T-cell (primary cell): ENCODE measurements around the gene ZDHHC14. TPM values are rescaled to one million over a fixed set of nuclear protein-coding genes. Genes with fewer than 3 reads are reported as not detected.

ENCODE experiments used
- ATAC-seq, 4 experiments: fragments of 200-7000 bp in 3 of 4; fragments of 150-1000 bp in 1 of 4; cut with Tn5 transposase; replicated peaks in 1 of 4; 1 replicate in 3 of 4; 2 replicates in 1 of 4; pipeline ENCODE4 v1.10.0; 2021; ENCODE audit warnings: moderate library complexity in 3 of 4, mild to moderate bottlenecking in 2 of 4, moderate number of reproducible peaks in 1 of 4
- CTCF ChIA-PET, 2 donors: fragments of 300-600 bp; sonication (Branson Sonifier 250); formaldehyde crosslinking; loops; one replicate each; lab custom pipeline; 2022; ENCODE audit warnings: antibody characterized with exemption in 2 of 2; lab: Charles Lee
- POLR2A ChIA-PET, 2 donors: fragments of 300-600 bp; sonication (Branson Sonifier 250); formaldehyde crosslinking; loops; one replicate each; lab custom pipeline; 2022; ENCODE audit warnings: antibody characterized with exemption in 2 of 2; lab: Charles Lee
- DNase-seq, 35 experiments: peaks; one replicate each; pipeline versions ENCODE4 v3.0.0 to v3.0.0-alpha.2; 2013 to 2023
- H3K27ac ChIP-seq: one replicate; pipeline ENCODE4 v1.5.1; 2013; ENCODE audit warnings: low read length
- H3K27me3 ChIP-seq, 2 experiments: replicated peaks in 1 of 2; 1 replicate in 1 of 2; 2 replicates in 1 of 2; pipeline versions ENCODE4 v1.6.1 to v1.7.0; 2013; ENCODE audit warnings: low read length in 1 of 2, mixed read lengths in 1 of 2; ENCODE audit not compliant: control insufficient read depth in 2 of 2, insufficient read depth in 2 of 2; ENCODE audit errors: extremely low read depth in 1 of 2
- H3K36me3 ChIP-seq, 2 donors: 1 replicate in 1 of 2; 2 replicates in 1 of 2; pipeline versions ENCODE4 v1.6.1 to v1.7.0; 2013; ENCODE audit warnings: low read length in 1 of 2; ENCODE audit not compliant: control insufficient read depth in 2 of 2, insufficient read depth in 1 of 2; ENCODE audit errors: extremely low read depth in 1 of 2
- H3K4me1 ChIP-seq, 2 experiments: 1 replicate in 1 of 2; 2 replicates in 1 of 2; pipeline versions ENCODE4 v1.6.1 to v1.7.0; 2013; ENCODE audit warnings: low read length in 2 of 2, mixed read lengths in 1 of 2; ENCODE audit not compliant: insufficient read depth in 2 of 2, control insufficient read depth in 1 of 2; ENCODE audit errors: extremely low read depth in 1 of 2
- H3K4me3 ChIP-seq, 2 donors: 1 replicate in 1 of 2; 2 replicates in 1 of 2; pipeline versions ENCODE4 v1.5.1 to v1.7.0; 2013; ENCODE audit warnings: mild to moderate bottlenecking in 2 of 2, low read length in 1 of 2, moderate library complexity in 1 of 2; ENCODE audit not compliant: control insufficient read depth in 1 of 2; ENCODE audit errors: extremely low read depth in 1 of 2
- H3K9me3 ChIP-seq: 2 replicates; pipeline ENCODE4 v1.7.0; 2013
- H3K27ac Mint-ChIP-seq, 2 donors: one replicate each; pipeline ENCODE4 v1.8.0; 2020 to 2021; ENCODE audit warnings: mild to moderate bottlenecking in 2 of 2, mixed read lengths in 2 of 2
- H3K27me3 Mint-ChIP-seq, 2 donors: one replicate each; pipeline ENCODE4 v1.8.0; 2021 to 2022; ENCODE audit warnings: mixed read lengths in 2 of 2
- H3K36me3 Mint-ChIP-seq: one replicate; pipeline ENCODE4 v1.8.0; 2021; ENCODE audit warnings: mixed read lengths
- H3K4me1 Mint-ChIP-seq, 3 donors: one replicate each; pipeline ENCODE4 v1.8.0; 2020 to 2022; ENCODE audit warnings: mixed read lengths in 3 of 3, mild to moderate bottlenecking in 1 of 3
- H3K4me3 Mint-ChIP-seq, 3 donors: one replicate each; pipeline ENCODE4 v1.8.0; 2020 to 2022; ENCODE audit warnings: mild to moderate bottlenecking in 3 of 3, mixed read lengths in 3 of 3, moderate library complexity in 3 of 3
- H3K9me3 Mint-ChIP-seq, 3 donors: one replicate each; pipeline ENCODE4 v1.8.0; 2020 to 2022; ENCODE audit warnings: mixed read lengths in 3 of 3
- WGBS: methylation state at CpG from one replicate; pipeline ENCODE4 v1.1.5; 2013; ENCODE audit warnings: missing lambda C conversion rate; ENCODE audit not compliant: insufficient coverage; 5-methylcytosine and 5-hydroxymethylcytosine counted together
- total RNA-seq, 35 experiments: library from RNA in 6 of 35; stranded (reverse) in 6 of 35; fragments of 120-200 nt in 1 of 35; gene quantifications; one replicate each; pipeline versions ENCODE4 v1.2.1 to v1.2.4 and lab custom pipeline; 2013 to 2026

The ZDHHC14 gene
- total RNA-seq, 5 donors from 2014 or later (not counting 1 experiment from before 2014, with no cell fraction given): 2.1 to 3.7 (median 2.6) TPM

DNA sequence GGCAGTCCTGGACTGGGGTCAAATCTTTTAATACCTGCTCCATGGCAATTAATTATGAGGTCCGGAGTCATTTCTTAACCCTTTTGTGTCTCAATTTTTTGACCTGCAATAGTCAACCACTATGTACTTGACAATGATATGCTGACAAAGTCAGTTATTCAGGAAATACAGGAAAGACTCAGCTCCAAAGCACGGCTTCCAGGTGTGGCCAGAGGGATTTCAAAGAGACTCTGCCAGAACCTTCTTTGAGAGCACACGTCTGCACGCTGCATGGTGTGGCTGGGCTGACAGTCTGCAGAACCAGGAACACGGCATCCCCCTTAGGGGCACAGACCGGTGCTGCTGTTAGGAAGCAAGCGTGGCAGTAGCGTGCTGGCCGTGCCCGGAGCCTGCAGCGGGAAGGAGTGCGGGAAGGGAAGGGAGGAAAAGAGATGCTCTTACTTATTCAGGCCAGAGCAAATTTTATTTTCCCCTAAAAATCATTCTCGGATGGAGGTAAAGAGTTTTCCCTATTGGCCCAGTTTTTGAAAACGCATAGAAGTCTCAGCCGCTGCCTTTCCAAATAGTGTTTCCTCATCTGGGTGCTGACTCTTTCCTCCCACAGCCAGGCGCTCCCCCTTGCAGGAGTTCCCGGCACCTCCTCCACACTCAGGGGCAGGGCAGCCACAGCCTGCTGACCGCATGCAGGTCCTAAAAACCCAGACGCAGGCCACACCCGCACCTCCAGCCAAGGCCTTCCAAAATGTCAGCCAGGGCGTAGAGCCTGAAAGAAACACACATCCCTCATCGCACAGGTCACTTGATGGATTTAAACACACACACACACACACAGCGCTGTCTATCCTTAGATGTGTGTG lies 254.6 kb downstream of the ZDHHC14 start:
- DNase-seq (no peak), ATAC-seq (no peak)
- H3K4me1 ChIP-seq: no peaks in the 10 kb centered on the region
- Mint-ChIP-seq H3K36me3 (peaks cover 5% of the 10 kb centered on the region), H3K4me3 (no peak overlapping the region), H3K9me3 (no peaks in the 10 kb centered on the region), H3K4me1 (peaks cover 0 to 3% (median 0%) of the 10 kb centered on the region in 3 donors), H3K27me3 (peaks cover 0 to 3% of the 10 kb centered on the region in 2 donors), H3K27ac (no peak overlapping the region)
- CTCF ChIA-PET: no interaction called here
- WGBS: 90% methylated on average over 10 of the region's 23 CpGs
- H3K4me3 ChIP-seq: no peak overlapping the region
- no peaks in the 10 kb centered on the region for H3K9me3 ChIP-seq
- peaks cover 0 to 9% of the 10 kb centered on the region in 2 experiments for H3K27me3 ChIP-seq
- no peak overlapping the region for H3K27ac ChIP-seq
- POLR2A ChIA-PET: no interaction called here
- no peaks in the 10 kb centered on the region for H3K36me3 ChIP-seq

DNA sequence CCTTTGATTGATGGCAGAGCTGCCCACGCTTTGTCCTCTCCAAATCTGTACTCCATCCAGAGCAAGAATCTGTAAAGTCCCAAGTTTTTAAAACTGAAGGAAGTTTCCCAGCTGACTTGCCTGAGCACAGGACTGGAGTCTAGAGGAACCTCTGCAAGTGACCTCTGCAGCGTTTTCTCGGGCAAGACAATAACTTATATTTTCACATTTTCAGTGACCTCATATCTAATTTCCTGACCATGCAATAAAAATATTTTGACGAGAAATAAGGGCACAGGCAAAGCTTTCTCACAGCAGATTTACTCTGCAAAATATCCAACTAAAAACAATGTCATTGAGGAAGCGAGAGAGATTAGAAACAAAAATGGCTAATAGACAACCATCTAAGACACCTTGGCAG lies 256.5 kb downstream of the ZDHHC14 start:
- POLR2A ChIA-PET: no interaction called here
- H3K36me3 ChIP-seq: no peaks in the 10 kb centered on the region
- WGBS: 80% methylated on average over 1 of the region's 5 CpGs
- DNase-seq (no peak), ATAC-seq (no peak)
- no peaks in the 10 kb centered on the region for H3K9me3 ChIP-seq
- H3K4me1 ChIP-seq: no peaks in the 10 kb centered on the region
- Mint-ChIP-seq H3K27me3 (peaks cover 0 to 3% of the 10 kb centered on the region in 2 donors), H3K36me3 (peaks cover 5% of the 10 kb centered on the region), H3K4me3 (no peak overlapping the region), H3K4me1 (peaks cover 0 to 3% (median 0%) of the 10 kb centered on the region in 3 donors), H3K27ac (no peak overlapping the region), H3K9me3 (no peaks in the 10 kb centered on the region)
- H3K4me3 ChIP-seq: no peak overlapping the region
- no peak overlapping the region for H3K27ac ChIP-seq
- CTCF ChIA-PET: no interaction called here
- peaks cover 0 to 9% of the 10 kb centered on the region in 2 experiments for H3K27me3 ChIP-seq

DNA sequence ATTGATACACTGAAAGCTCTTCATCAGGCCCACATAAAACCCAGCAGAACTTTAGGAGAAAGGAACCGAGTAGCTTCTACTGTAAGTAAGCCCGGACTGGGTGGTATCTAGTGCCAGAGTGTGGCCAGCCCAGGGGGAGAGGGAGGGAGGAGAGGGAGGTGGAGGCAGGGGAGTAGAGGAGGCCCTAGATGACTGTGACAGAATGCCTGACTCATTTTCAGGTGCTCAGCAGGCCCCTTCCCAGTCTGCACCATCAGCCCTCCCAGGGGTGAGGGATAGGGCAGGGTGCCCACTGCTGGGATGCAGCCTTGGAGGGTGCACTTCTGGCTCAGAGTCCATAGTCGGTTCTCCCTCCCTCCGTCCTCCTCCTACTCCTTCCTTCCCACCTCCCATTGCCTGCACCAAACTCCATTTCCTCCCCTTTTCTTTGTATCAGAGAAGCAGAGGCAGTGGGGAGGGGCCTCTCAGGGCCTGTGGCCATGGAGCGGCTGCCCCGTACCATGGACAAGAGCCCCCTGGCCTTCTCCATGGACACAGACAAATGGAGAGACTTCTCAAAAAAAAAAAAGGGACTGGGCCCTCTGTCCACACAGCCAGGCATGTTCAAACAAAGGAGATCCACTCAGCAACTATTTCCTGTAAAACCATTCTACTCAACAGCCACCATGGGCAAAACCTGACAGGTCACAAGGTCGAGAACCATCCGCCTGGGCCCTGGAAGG lies 257.1 kb downstream of the ZDHHC14 start:
- CTCF ChIA-PET: no interaction called here
- ATAC-seq (no peak), DNase-seq (no peak)
- H3K9me3 ChIP-seq: no peaks in the 10 kb centered on the region
- H3K27me3 Mint-ChIP-seq: peaks cover 0 to 3% of the 10 kb centered on the region in 2 donors
- no peak overlapping the region for H3K4me3 Mint-ChIP-seq
- no peaks in the 10 kb centered on the region for H3K9me3 Mint-ChIP-seq
- no peak overlapping the region for H3K27ac Mint-ChIP-seq
- no peak overlapping the region for H3K27ac ChIP-seq
- no peaks in the 10 kb centered on the region for H3K36me3 ChIP-seq
- POLR2A ChIA-PET: no interaction called here
- WGBS: 86% methylated on average over 6 of the region's 8 CpGs
- H3K4me1 Mint-ChIP-seq: peaks cover 0 to 3% (median 0%) of the 10 kb centered on the region in 3 donors
- no peak overlapping the region for H3K4me3 ChIP-seq
- peaks cover 0 to 9% of the 10 kb centered on the region in 2 experiments for H3K27me3 ChIP-seq
- peaks cover under 1% of the 10 kb centered on the region for H3K36me3 Mint-ChIP-seq
- no peaks in the 10 kb centered on the region for H3K4me1 ChIP-seq

DNA sequence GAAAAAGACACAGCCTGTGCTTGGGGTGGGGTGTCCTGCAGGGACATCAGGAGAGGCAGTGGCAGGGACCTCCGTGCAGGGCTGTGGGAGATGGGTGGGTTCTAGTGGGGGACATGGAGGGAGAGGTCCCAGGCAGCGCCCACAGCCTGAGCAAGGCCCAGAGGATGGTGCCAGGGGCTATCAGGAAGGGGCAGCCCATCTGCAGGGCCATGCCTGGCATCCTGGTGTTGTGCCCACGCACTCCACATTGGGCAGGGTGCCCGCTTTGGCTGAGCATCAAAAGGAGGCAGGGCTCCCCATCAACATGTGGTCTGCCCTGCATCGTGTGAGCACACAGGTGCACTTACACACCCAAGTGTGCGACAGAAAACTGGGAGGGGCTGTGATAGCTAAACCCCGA lies 257.8 kb downstream of the ZDHHC14 start:
- H3K36me3 ChIP-seq: no peaks in the 10 kb centered on the region
- no peaks in the 10 kb centered on the region for H3K4me1 ChIP-seq
- DNase-seq (no peak), ATAC-seq (no peak)
- peaks cover 0 to 9% of the 10 kb centered on the region in 2 experiments for H3K27me3 ChIP-seq
- H3K4me3 Mint-ChIP-seq: no peak overlapping the region
- H3K36me3 Mint-ChIP-seq: no peaks in the 10 kb centered on the region
- no peak overlapping the region for H3K27ac ChIP-seq
- peaks cover 0 to 3% of the 10 kb centered on the region in 2 donors for H3K27me3 Mint-ChIP-seq
- H3K9me3 ChIP-seq: no peaks in the 10 kb centered on the region
- H3K4me1 Mint-ChIP-seq: peaks cover 0 to 3% (median 0%) of the 10 kb centered on the region in 3 donors
- H3K4me3 ChIP-seq: no peak overlapping the region
- no peaks in the 10 kb centered on the region for H3K9me3 Mint-ChIP-seq
- WGBS: 86% methylated on average over 6 of the region's 7 CpGs
- CTCF ChIA-PET: no interaction called here
- POLR2A ChIA-PET: no interaction called here
- no peak overlapping the region for H3K27ac Mint-ChIP-seq

DNA sequence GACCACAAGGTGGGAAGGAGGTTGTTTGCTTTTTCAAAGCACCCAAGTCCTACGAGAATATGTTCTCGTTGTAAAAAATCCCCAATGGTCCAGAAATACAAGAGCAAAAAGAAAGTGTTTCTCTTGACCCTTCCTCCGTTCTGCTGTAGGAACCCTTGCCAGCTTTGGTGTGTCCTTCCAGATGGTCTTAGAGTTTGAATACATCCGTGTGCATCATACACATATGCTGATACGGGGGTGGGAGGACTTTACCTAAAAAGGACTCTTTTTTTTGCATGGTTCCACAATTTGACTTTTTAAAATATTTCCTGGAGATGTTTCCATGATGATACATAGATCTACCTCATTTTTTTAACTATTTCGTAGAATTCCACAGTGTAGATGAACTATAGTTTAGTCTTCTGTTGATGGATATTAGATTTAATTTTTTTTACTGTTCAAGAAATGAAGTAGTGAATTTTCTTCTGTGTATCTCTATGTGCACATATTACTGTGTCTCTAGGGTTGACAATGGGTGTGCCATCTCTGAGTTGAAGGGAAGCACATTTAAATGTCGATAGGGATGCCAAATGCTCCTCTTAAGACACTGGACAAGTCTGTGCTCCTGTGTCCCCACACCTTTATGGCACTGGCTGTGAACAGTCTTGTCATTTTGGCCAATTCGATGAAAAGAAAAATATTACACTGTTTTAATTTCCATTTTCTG lies 259.9 kb downstream of the ZDHHC14 start:
- no peaks in the 10 kb centered on the region for H3K36me3 ChIP-seq
- WGBS: 83% methylated on average over 3 of the region's 8 CpGs
- H3K4me1 Mint-ChIP-seq: peaks cover 0 to 3% (median 0%) of the 10 kb centered on the region in 3 donors
- H3K4me3 ChIP-seq: no peak overlapping the region
- peaks cover 0 to 9% of the 10 kb centered on the region in 2 experiments for H3K27me3 ChIP-seq
- ChIA-PET POLR2A (no interaction called here), CTCF (no interaction called here)
- H3K27ac Mint-ChIP-seq: no peak overlapping the region
- H3K4me3 Mint-ChIP-seq: no peak overlapping the region
- H3K27ac ChIP-seq: no peak overlapping the region
- no peaks in the 10 kb centered on the region for H3K9me3 Mint-ChIP-seq
- H3K27me3 Mint-ChIP-seq: peaks cover 0 to 3% of the 10 kb centered on the region in 2 donors
- ATAC-seq (no peak), DNase-seq (no peak)
- H3K36me3 Mint-ChIP-seq: no peaks in the 10 kb centered on the region
- H3K4me1 ChIP-seq: no peaks in the 10 kb centered on the region
- no peaks in the 10 kb centered on the region for H3K9me3 ChIP-seq

DNA sequence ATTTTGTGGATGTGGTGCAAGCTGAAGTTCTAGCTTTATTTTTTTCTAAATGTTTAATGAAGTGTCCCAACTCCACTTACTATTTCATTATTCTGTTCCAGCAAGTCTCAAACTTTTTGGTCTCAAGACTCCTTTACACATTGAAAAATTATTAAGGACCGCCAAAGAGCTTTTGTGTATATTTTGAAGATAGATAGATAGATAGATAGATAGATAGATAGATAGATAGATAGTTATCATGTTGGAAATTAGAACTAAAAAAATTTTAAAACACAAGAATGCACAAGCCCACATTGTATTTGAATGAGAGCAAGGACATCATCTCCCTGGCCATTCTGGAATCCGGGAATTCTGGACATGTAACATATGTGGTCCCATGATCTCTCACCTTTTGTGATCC lies 260.8 kb downstream of the ZDHHC14 start:
- ATAC-seq (no peak), DNase-seq (no peak)
- Histone ChIP-seq H3K9me3 (no peaks in the 10 kb centered on the region), H3K4me3 (no peak overlapping the region), H3K4me1 (no peaks in the 10 kb centered on the region), H3K27me3 (peaks cover 0 to 9% of the 10 kb centered on the region in 2 experiments), H3K27ac (no peak overlapping the region), H3K36me3 (no peaks in the 10 kb centered on the region)
- H3K9me3 Mint-ChIP-seq: no peaks in the 10 kb centered on the region
- H3K27ac Mint-ChIP-seq: no peak overlapping the region
- peaks cover 0 to 3% (median 0%) of the 10 kb centered on the region in 3 donors for H3K4me1 Mint-ChIP-seq
- H3K27me3 Mint-ChIP-seq: peaks cover 0 to under 1% of the 10 kb centered on the region in 2 donors
- no peak overlapping the region for H3K4me3 Mint-ChIP-seq
- POLR2A ChIA-PET: no interaction called here
- WGBS: 90% methylated on average over 1 of the region's 2 CpGs
- no peaks in the 10 kb centered on the region for H3K36me3 Mint-ChIP-seq
- CTCF ChIA-PET: no interaction called here
